Measurements from ENCODE around the gene UBL4A.

UBL4A gene

GRCh38 chrX:154468217-154468616 lies 18.2 kb downstream of the UBL4A start:
- TF ChIP-seq CTCF (IDR thresholded peaks at IDR 0.05), result no peak
- Histone ChIP-seq H3K9me3 (no peaks in the 10 kb centered on the region), H3K27me3 (no peaks in the 10 kb centered on the region), H3K4me1 (no peaks in the 10 kb centered on the region), H3K4me3 (no peak overlapping the region), H3K27ac (no peak overlapping the region), H3K36me3 (peaks cover 21 to 100% (median 61%) of the 10 kb centered on the region in 3 donors)
- intact Hi-C loops (cut with DNase I; ENCODE audit: low total_unique reads), result no loop called here
- DNase-seq, result no peak

GRCh38 chrX:154467556-154467955 lies 18.9 kb downstream of the UBL4A start:
- no peak for DNase-seq
- Histone ChIP-seq H3K4me3 (no peak overlapping the region), H3K4me1 (no peaks in the 10 kb centered on the region), H3K36me3 (peaks cover 21 to 98% (median 57%) of the 10 kb centered on the region in 3 donors), H3K27ac (no peak overlapping the region), H3K9me3 (no peaks in the 10 kb centered on the region), H3K27me3 (no peaks in the 10 kb centered on the region)
- TF ChIP-seq CTCF (IDR thresholded peaks at IDR 0.05), result no peak
- intact Hi-C loops (cut with DNase I; ENCODE audit: low total_unique reads), result no loop called here

- intact Hi-C loops (cut with DNase I; ENCODE audit: low total_unique reads), result no loop called here
- TF ChIP-seq CTCF (IDR thresholded peaks at IDR 0.05), result no peak
- H3K27me3 ChIP-seq, result no peaks in the 10 kb centered on the region
- no peak overlapping the region for H3K4me3 ChIP-seq
- DNase-seq, result no peak
- peaks cover 21 to 98% (median 57%) of the 10 kb centered on the region in 3 donors for H3K36me3 ChIP-seq
- no peaks in the 10 kb centered on the region for H3K9me3 ChIP-seq
- no peak overlapping the region for H3K27ac ChIP-seq
- no peaks in the 10 kb centered on the region for H3K4me1 ChIP-seq
Measured at GRCh38 chrX:154466907-154467306, 19.5 kb downstream of the UBL4A start.

GRCh38 chrX:154466036-154466435 lies 20.4 kb downstream of the UBL4A start:
- no peak for DNase-seq
- H3K36me3 ChIP-seq, result peaks cover 21 to 98% (median 51%) of the 10 kb centered on the region in 3 donors

GRCh38 chrX:154465601-154466000 lies 20.8 kb downstream of the UBL4A start:
- no peak for TF ChIP-seq CTCF (IDR thresholded peaks at IDR 0.05)

More at GRCh38 chrX:154466036-154466435, 20.4 kb downstream of the UBL4A start:
- intact Hi-C loops (cut with DNase I; ENCODE audit: low total_unique reads), result no loop called here
- Histone ChIP-seq H3K4me3 (no peak overlapping the region), H3K9me3 (no peaks in the 10 kb centered on the region), H3K27ac (no peak overlapping the region), H3K27me3 (no peaks in the 10 kb centered on the region), H3K4me1 (no peaks in the 10 kb centered on the region)
- no peak for TF ChIP-seq CTCF (IDR thresholded peaks at IDR 0.05)

More at GRCh38 chrX:154465601-154466000, 20.8 kb downstream of the UBL4A start:
- H3K36me3 ChIP-seq, result peaks cover 21 to 94% (median 46%) of the 10 kb centered on the region in 3 donors
- no peak for DNase-seq
- intact Hi-C loops (cut with DNase I; ENCODE audit: low total_unique reads), result no loop called here
- H3K9me3 ChIP-seq, result no peaks in the 10 kb centered on the region
- H3K4me3 ChIP-seq, result no peak overlapping the region
- no peaks in the 10 kb centered on the region for H3K27me3 ChIP-seq
- peaks cover 0 to 2% (median 0%) of the 10 kb centered on the region in 4 donors for H3K4me1 ChIP-seq
- H3K27ac ChIP-seq, result no peak overlapping the region
